Right hindlimb (tissue), 1 donor: ENCODE data around the gene MTIF2.
"Not testable (repeated sequence)": the region's sequence is repeated elsewhere in the genome, so short reads cannot be mapped to it uniquely, and the experiment has no call there.

Source experiments
- DNase-seq: peaks from one replicate; pipeline ENCODE4 v3.0.0-alpha.2; 2018

MTIF2 gene

GRCh38 chr2:55186837-55187236, 82.2 kb downstream of the MTIF2 start:
- not testable (repeated sequence) for DNase-seq
